Fibroblast of the aortic adventitia (primary cell): Measurements from ENCODE around the gene REXO5. TPM values are rescaled to one million over a fixed set of nuclear protein-coding genes. Genes with fewer than 3 reads are reported as not detected.
"Not testable (repeated sequence)": the region's sequence is repeated elsewhere in the genome, so short reads cannot be mapped to it uniquely, and the experiment has no call there.

Source experiments
- DNase-seq: peaks from one replicate; pipeline ENCODE4 v3.0.0-alpha.2; 2010; ENCODE audit warnings: low read depth
- H3K4me3 ChIP-seq: 2 replicates; pipeline ENCODE4 v1.5.1; 2011; ENCODE audit warnings: low read depth, mild to moderate bottlenecking, control low read depth, low read length, moderate library complexity
- total RNA-seq: library from RNA; depleted of rRNA; stranded (reverse); fragments of >200 nt; gene quantifications from 2 replicates; pipeline ENCODE4 v1.2.3, GENCODE V29; 2012; ENCODE audit warnings: low replicate concordance
- TF ChIP-seq, protein P1 (sequence below): IDR thresholded peaks from 2 replicates; pipeline ENCODE4 v1.5.1; 2011; ENCODE audit warnings: mild to moderate bottlenecking, low read length, control low read depth, inconsistent platforms; ENCODE audit not compliant: insufficient read depth

The REXO5 gene
- total RNA-seq, 1 donor, result 12.4 TPM

DNA sequence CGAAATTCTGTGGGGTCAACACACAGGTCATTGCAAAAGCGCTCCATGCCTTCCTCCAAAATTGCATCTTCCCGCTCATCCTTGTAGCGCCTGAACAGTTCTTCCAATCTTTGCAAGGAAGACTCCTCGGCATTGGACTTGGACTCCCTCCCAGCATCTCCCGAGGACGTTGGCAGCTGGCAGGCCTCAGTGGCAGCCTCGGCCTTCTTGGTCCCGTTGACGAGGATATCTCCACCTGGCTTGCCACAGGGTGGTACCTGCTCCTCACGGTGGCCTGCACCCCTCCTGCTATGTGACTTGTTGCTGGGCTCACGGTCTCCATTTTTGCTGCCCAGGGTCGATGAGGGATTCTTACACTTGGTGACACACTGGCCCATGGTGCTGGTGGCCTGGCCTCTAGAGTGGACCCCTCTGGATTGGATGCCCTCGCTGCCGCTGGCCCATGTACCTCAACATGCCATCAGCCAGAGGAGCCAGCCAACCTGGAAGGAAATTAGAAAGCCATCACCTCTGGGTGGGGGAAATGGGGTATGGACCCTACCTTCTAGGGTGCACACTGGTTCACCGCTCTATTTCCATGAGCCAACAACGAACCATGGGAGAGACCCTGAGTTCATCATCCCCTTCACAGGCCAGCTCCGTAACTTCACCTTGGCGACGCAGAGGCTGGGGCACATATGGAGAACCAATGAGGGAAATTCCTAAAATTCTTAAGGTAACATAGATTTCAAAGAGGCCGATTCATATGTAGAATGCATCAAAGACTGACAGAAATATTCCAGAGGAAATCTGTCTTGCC, 56.0 kb downstream of the REXO5 start:
- no peak for DNase-seq
- TF ChIP-seq, protein P1, sequence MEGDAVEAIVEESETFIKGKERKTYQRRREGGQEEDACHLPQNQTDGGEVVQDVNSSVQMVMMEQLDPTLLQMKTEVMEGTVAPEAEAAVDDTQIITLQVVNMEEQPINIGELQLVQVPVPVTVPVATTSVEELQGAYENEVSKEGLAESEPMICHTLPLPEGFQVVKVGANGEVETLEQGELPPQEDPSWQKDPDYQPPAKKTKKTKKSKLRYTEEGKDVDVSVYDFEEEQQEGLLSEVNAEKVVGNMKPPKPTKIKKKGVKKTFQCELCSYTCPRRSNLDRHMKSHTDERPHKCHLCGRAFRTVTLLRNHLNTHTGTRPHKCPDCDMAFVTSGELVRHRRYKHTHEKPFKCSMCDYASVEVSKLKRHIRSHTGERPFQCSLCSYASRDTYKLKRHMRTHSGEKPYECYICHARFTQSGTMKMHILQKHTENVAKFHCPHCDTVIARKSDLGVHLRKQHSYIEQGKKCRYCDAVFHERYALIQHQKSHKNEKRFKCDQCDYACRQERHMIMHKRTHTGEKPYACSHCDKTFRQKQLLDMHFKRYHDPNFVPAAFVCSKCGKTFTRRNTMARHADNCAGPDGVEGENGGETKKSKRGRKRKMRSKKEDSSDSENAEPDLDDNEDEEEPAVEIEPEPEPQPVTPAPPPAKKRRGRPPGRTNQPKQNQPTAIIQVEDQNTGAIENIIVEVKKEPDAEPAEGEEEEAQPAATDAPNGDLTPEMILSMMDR, result no peak

DNA sequence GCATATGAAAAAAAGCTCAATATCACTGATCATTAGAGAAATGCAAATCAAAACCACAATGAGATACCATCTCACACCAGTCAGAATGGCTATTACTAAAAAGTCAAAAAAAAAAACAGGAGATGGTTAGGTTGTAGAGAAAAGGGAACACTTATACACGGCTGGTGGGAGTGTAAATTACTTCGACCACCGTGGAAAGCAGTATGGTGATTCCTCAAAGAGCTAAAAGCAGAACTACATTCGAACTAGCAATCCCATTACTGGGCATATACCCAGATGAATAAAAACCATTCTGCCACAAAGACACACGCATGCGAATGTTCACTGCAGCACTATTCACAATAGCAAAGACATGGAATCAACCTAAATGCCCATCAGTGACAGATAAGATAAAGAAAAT, 58.0 kb downstream of the REXO5 start:
- H3K4me3 ChIP-seq, DNase-seq: not testable (repeated sequence)

More for the DNA sequence above, 56.0 kb downstream of the REXO5 start:
- no peak overlapping the region for H3K4me3 ChIP-seq

DNA sequence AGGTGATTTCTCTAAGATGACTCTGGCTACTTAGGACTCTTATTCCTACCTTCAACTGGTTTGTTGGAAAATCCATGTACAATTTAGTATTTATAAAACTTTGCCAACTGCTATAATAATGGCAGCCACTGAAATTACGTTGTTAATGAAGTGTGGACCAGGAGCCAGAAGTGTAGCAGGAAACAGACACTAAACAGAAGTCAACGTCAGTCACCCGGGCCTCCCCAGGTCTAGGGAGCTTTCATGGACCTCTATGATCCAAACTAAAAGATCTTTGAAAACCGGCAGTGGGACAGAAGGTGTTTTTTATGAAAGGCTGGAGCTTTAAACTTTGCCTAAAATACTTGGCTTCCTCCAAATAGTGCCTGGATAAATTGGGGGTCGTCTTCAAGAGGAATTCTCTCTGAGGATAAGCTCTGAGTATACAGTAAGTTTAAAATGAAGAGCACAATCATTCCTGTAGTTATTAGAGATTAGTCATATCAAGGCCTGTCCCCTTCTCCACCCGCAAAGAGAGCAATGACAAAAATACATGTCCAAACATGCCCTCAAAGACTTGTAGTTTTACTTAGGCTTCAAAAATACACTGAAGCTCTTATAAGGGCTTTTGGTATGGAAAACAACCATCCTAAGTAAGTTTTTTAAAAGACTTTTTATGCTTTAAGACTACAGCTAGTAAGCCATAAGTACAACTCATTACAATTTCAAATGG, 59.2 kb downstream of the REXO5 start:
- DNase-seq, result peak; percentile 69
- no peak overlapping the region for H3K4me3 ChIP-seq
- TF ChIP-seq, protein P1, result no peak

DNA sequence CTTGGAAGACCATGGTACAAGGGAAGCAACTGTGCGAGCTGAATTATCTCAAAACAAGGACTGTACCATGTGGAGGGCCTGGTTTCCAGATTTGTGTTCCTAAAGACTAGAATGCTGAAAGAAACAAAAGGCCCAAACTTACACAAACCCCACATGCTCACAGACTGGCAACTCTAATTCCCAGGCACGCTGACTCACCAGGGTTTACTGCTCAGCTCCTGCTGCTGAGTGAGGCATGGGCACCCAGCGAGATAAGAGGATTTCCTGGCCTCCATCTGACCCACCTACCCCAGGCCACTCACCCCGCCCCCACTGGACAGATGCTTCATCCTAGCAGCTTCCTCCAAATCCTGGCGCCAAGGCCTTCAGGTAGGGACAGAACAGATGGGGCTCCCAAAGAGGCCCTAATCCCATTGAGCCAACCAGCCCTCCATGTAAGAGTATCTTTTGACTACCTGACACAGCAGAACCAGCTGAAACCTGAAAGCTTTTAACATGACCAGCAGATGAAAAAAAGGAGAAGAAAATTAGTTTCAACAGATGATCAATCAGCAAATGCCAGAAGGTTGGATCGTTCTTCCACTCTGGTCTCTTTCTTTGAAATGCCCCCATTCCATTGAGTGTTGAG, 59.9 kb downstream of the REXO5 start:
- H3K4me3 ChIP-seq, result no peak overlapping the region
- TF ChIP-seq, protein P1, result no peak
- peak; percentile 88 for DNase-seq

DNA sequence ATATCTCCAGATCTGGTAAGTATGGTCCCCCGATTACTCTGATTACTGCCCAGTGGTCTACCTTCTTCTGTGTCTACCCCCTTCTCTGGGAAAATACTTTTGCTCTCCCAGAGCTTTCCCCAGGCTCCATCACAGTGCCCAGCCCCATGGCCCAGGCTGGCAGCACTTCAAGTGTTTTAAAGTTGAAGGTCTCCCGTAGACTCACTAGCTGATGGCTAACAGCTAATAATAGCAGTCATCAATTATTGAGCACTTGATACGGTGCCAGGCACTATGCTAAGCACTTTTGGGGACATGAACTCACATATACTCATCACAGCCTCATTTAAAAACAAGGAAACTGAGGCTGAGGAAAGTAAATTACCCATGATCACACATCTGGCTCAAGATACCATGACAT, 60.5 kb downstream of the REXO5 start:
- no peak overlapping the region for H3K4me3 ChIP-seq
- TF ChIP-seq, protein P1, result no peak
- DNase-seq, result no peak

DNA sequence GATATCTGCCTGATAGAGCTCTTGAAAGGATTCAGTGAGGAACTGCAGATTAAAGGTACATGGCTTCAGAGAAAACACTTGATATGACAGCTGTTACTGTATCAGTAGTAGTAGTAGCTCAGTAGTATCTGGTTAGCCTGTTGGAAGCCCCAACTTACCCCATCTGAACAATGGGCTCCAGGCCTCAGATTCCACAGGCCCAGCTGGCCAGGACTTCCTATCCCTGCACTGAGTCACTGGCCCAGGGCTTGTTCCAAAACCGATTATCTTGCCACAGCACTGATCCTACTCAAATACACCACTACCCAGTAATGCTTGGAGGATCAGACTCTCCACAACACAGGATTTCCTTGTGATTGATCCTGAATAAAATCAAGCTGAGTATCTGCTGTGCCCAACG, 61.3 kb downstream of the REXO5 start:
- TF ChIP-seq, protein P1, result no peak
- H3K4me3 ChIP-seq, result no peak overlapping the region
- peak; percentile 71 for DNase-seq

DNA sequence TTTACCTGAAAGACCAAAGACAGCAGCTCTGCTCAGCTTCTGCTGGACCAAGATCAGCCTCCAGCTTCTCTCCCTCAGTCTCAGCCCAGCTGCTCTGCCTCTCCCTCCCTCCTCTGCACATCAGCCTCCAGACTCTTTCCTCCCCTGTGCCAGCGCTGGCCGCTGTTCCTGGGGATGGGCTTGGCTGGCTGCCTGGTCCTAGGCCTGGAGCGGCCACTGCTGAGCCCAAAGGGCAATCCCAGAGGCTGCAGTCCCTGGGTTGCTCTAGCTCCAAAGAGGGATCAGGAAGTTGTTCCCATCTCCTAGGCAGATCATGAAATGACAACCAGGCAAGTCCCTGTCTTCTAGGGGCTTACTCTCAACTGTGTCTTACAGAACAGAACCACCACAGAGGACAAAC, 62.6 kb downstream of the REXO5 start:
- DNase-seq, result peak; percentile 81
- H3K4me3 ChIP-seq, result no peak overlapping the region
- TF ChIP-seq, protein P1, result peak; percentile 2
